Colonic mucosa (tissue), 4 donors: ENCODE results near the gene ATXN7L1. TPM values are rescaled to one million over a fixed set of nuclear protein-coding genes. Genes with fewer than 3 reads are reported as not detected.

ENCODE experiments used
- DNase-seq: peaks from one replicate; pipeline ENCODE4 v3.0.0-alpha.2; 2020
- H3K27ac ChIP-seq: fragments of 200-600 bp; one replicate; pipeline ENCODE4 v1.8.0; 2021
- H3K27me3 ChIP-seq: fragments of 200-600 bp; one replicate; pipeline ENCODE4 v1.8.0; 2021
- H3K36me3 ChIP-seq: fragments of 200-600 bp; one replicate; pipeline ENCODE4 v1.8.0; 2021
- H3K4me1 ChIP-seq: fragments of 200-600 bp; one replicate; pipeline ENCODE4 v1.8.0; 2021; ENCODE audit warnings: mild to moderate bottlenecking
- H3K4me3 ChIP-seq: fragments of 200-600 bp; one replicate; pipeline ENCODE4 v1.8.0; 2021
- H3K9ac ChIP-seq, 2 donors: one replicate each; pipeline ENCODE4 v1.7.0; 2013; ENCODE audit warnings: control low read depth in 2 of 2, low read depth in 2 of 2, low read length in 2 of 2
- H3K9me3 ChIP-seq: fragments of 200-600 bp; one replicate; pipeline ENCODE4 v1.8.0; 2021
- CTCF ChIP-seq: fragments of 200-600 bp; IDR thresholded peaks from one replicate; pipeline ENCODE4 v1.8.0; 2022; ENCODE audit warnings: antibody characterized with exemption, mild to moderate bottlenecking
- intact Hi-C: fragments of 100-400 bp; cut with DNase I; formaldehyde crosslinking; loops from one replicate; pipeline ENCODE4 v1.14.1; 2022
- total RNA-seq, 2 donors: library from RNA; stranded (reverse); fragmentation: NEBNext Ultra II Directional in 1 of 2; extraction: Animal tissue kit (Norgen Biotek cat#: 25700) in 1 of 2; gene quantifications; one replicate each; pipeline ENCODE4 v1.2.1, GENCODE V29; 2021
- donor health status: healthy.
- donor health status: DM: no; HTN: no; CAD: no.
- donor health status: DM: no; HTN: no; CAD: no.

Gene ATXN7L1
- total RNA-seq, 2 donors from 2014 or later: 13.0 to 15.1 TPM

DNA sequence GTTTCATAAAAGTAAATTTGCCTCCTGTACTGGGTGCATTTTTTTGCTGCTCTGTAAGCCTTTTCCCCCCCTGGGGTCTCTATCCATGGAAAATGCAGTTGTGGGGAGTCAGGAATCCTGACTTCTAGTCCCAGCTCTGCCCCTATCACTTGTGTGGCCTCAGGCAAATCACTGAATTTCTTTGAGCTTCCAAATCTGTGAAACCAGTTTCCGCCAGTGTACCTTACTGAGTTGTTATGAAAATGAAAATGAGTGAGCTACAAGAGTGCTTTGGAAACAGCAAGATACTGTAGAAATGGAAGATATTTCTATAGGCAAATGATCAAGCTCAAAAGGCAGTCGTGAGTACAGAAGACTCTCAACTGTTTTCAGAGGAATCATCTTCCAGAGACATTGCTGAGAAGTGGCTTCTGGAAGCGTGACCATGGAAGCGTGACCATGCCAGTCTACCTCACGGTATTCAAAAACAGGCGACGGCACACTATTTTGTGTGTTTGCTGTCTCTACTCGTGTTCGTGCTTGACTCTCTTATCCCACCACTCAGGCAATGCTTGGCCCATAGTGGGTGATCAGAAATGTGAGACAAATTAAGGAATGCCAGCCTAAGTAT lies 107.4 kb downstream of the ATXN7L1 start:
- Histone ChIP-seq H3K4me1 (no peaks in the 10 kb centered on the region), H3K36me3 (no peaks in the 10 kb centered on the region), H3K9me3 (no peaks in the 10 kb centered on the region), H3K9ac (no peak overlapping the region), H3K27me3 (no peaks in the 10 kb centered on the region), H3K4me3 (no peak overlapping the region), H3K27ac (no peak overlapping the region)
- intact Hi-C loops: loop anchor here (10.0 kb wide), 1 partner anchor 386 kb away; no protein-coding TSS in a partner anchor
- no peak for DNase-seq
- TF ChIP-seq CTCF: no peak

DNA sequence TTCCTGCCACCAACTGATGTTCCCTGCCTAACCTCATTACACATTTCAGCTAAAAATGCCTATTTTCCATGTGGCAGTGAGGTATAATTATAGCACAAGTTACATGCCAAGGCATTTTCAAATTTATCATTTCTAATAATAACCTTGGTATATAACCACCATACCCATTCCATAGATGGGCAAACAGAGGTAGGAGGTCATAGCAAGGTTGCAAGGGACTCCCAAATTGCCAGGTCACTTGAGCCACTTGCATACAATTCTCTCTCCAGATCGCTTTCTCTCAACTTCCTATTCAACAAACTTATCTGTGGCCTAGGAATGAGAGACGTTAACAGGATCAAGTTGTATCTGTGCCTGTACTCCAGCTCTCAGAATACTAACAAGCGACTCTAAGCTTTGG lies 108.3 kb downstream of the ATXN7L1 start:
- no peaks in the 10 kb centered on the region for H3K36me3 ChIP-seq
- no peak for TF ChIP-seq CTCF
- no peak overlapping the region for H3K4me3 ChIP-seq
- H3K27me3 ChIP-seq: no peaks in the 10 kb centered on the region
- H3K9me3 ChIP-seq: no peaks in the 10 kb centered on the region
- no peak overlapping the region for H3K27ac ChIP-seq
- DNase-seq: no peak
- H3K9ac ChIP-seq: no peak overlapping the region
- H3K4me1 ChIP-seq: no peaks in the 10 kb centered on the region
- intact Hi-C loops: loop anchor here (10.0 kb wide), 1 partner anchor 387 kb away; no protein-coding TSS in a partner anchor

DNA sequence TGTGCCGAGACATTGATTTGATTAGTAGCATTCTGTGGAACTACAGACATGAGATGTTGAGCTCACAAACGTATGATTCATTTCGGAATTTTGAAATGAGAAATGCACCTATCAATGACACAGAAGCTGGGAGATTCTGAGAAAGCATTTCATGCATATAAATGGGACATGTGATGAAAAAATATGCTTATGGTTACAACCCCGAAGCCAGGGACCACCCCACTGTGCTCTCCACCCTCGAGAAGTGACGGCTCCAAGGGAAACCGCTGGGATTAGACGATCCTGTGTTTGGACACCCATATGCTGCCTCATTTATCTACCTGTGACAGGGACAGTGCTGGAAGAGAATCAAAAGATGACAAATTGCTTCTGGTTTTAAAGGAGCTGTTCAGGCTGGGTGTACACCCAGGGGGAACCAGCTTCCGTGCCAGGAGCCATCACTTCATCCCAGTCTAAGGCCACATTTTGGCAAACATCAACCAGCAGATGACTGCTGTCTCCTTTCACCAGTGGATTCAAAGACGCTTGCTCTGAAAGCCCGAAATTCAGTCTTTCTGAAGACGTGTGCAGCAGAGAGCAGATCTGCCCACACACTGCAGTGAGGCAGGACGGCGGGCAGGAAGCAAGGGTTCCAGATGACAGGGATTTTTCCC lies 109.9 kb downstream of the ATXN7L1 start:
- no peak for DNase-seq

GRCh38 chr7:105765846-105766245 lies 110.6 kb downstream of the ATXN7L1 start:
- Histone ChIP-seq H3K4me1 (no peaks in the 10 kb centered on the region), H3K36me3 (no peaks in the 10 kb centered on the region), H3K27me3 (no peaks in the 10 kb centered on the region), H3K4me3 (no peak overlapping the region), H3K9me3 (no peaks in the 10 kb centered on the region), H3K27ac (no peak overlapping the region), H3K9ac (no peak overlapping the region)
- DNase-seq: no peak
- no peak for TF ChIP-seq CTCF
- intact Hi-C loops: loop anchor here (10.0 kb wide), 1 partner anchor 389 kb away; no protein-coding TSS in a partner anchor

More for the DNA sequence above, 109.9 kb downstream of the ATXN7L1 start:
- H3K9ac ChIP-seq: no peak overlapping the region
- no peak overlapping the region for H3K4me3 ChIP-seq
- H3K27ac ChIP-seq: no peak overlapping the region
- TF ChIP-seq CTCF: no peak
- no peaks in the 10 kb centered on the region for H3K4me1 ChIP-seq
- H3K9me3 ChIP-seq: no peaks in the 10 kb centered on the region
- no peaks in the 10 kb centered on the region for H3K27me3 ChIP-seq
- no peaks in the 10 kb centered on the region for H3K36me3 ChIP-seq
- intact Hi-C loops: loop anchor here (10.0 kb wide), 1 partner anchor 388 kb away; no protein-coding TSS in a partner anchor

DNA sequence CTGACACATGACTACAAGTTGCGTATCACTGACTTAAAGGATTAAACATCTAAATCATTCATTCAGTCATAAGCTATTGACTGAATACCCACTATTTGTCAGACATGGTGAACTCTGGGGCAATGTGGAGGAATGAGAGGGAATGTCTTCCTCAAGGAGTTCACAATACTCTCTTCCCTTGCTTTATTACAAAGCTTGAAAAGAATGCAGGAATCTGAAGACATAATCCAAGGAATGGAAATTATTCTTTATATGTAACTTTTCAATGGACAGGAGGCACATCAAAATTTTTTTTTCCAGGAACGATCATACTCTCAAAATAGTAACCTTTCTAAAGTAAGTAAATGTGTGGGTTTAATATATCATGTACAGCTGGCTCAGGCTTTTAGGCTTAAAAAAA lies 111.9 kb downstream of the ATXN7L1 start:
- Histone ChIP-seq H3K9me3 (no peaks in the 10 kb centered on the region), H3K36me3 (no peaks in the 10 kb centered on the region), H3K27me3 (no peaks in the 10 kb centered on the region), H3K27ac (no peak overlapping the region), H3K4me1 (no peaks in the 10 kb centered on the region), H3K4me3 (no peak overlapping the region), H3K9ac (no peak overlapping the region)
- no peak for TF ChIP-seq CTCF
- intact Hi-C loops: loop anchor here (5.0 to 10.0 kb wide), 2 partner anchors 112 to 390 kb away; no protein-coding TSS in a partner anchor
- DNase-seq: no peak
